ENCODE measurements around the gene LEMD1. TPM values are rescaled to one million over a fixed set of nuclear protein-coding genes. Genes with fewer than 3 reads are reported as not detected.
"Not testable (repeated sequence)": the region's sequence is repeated elsewhere in the genome, so short reads cannot be mapped to it uniquely, and the experiment has no call there.

Gene LEMD1
- total RNA-seq, 4 donors from 2014 or later, result not detected

DNA sequence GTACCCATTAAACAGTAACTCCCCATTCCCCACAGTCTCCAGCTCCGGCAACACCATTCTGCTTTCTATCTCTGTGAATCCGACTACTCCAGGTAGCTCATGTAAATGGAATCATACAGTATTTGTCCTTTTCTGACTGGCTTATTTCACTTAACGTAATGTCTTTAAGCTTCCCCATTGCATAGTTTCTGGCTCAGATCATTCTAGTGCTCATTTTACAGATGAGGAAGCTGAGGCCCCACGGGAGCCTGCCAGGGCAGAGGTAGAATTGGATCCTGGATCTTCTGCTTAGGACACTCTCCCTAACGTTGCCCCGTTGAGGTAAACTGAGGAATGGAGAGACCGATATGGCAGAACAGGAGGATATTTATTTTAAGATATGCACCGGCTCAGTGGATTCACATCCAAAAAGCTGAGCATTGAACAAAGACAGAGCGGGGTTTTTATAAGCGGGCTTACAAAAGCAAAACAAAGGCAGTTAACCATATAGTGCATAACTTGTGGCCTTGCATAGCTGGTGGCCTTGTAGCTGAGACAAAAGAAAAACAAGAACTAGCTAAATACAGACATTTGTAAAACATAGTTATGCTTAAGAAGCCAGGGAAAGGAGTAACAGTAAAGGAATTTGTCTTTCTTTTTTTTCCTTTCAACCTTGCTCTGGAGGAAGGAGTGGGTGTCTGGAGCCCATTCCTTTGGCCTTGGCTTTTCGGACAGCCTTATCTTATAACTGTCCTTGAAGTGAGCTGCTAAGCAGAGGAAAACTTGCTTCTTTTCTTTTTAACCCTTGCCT, 49.8 kb downstream of the LEMD1 start:
- Histone ChIP-seq H3K9me3 (no peaks in the 10 kb centered on the region), H3K4me1 (peaks cover 0 to 11% (median 0%) of the 10 kb centered on the region in 4 donors), H3K4me3 (no peak overlapping the region), H3K27me3 (peaks cover 0 to 20% of the 10 kb centered on the region in 2 donors), H3K36me3 (no peaks in the 10 kb centered on the region), H3K27ac (no peak overlapping the region)
- 52 to 55% methylated on average over 11 of the region's 11 CpGs for WGBS, 2 donors
- no peak for DNase-seq (ENCODE audit: low spot score in 2 of 2)
- TF ChIP-seq EP300 (IDR thresholded peaks at IDR 0.05) (no peak), POLR2A (IDR thresholded peaks at IDR 0.05) (no peak)
- TF ChIP-seq, protein P1, sequence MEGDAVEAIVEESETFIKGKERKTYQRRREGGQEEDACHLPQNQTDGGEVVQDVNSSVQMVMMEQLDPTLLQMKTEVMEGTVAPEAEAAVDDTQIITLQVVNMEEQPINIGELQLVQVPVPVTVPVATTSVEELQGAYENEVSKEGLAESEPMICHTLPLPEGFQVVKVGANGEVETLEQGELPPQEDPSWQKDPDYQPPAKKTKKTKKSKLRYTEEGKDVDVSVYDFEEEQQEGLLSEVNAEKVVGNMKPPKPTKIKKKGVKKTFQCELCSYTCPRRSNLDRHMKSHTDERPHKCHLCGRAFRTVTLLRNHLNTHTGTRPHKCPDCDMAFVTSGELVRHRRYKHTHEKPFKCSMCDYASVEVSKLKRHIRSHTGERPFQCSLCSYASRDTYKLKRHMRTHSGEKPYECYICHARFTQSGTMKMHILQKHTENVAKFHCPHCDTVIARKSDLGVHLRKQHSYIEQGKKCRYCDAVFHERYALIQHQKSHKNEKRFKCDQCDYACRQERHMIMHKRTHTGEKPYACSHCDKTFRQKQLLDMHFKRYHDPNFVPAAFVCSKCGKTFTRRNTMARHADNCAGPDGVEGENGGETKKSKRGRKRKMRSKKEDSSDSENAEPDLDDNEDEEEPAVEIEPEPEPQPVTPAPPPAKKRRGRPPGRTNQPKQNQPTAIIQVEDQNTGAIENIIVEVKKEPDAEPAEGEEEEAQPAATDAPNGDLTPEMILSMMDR (IDR thresholded peaks at IDR 0.05), result no peak

DNA sequence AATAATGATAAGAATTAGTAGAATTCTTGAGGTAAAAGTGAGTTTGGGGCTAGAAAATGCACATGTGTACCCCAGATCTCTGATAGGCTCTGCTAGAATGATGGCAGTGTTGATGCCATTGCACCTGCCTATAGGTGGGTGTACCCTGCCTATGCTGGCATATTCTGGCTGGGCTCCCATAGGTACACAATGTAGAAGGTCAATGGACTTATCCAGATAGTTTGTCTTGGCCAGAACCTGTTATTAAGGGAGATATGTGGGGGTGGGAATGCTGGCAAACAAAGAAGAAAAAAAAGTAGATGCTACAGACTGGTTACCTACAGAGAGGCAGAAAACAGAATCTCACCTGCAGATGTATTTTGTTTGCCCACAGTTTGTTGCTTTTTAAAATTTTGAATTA, 51.1 kb downstream of the LEMD1 start:
- Histone ChIP-seq H3K9me3 (no peaks in the 10 kb centered on the region), H3K36me3 (no peaks in the 10 kb centered on the region), H3K4me1 (peaks cover 0 to 7% (median 0%) of the 10 kb centered on the region in 4 donors), H3K27ac (no peak overlapping the region), H3K4me3 (no peak overlapping the region), H3K27me3 (peaks cover 0 to 20% of the 10 kb centered on the region in 2 donors)
- DNase-seq (ENCODE audit: low spot score in 2 of 2), result no peak
- TF ChIP-seq POLR2A (IDR thresholded peaks at IDR 0.05) (no peak), EP300 (IDR thresholded peaks at IDR 0.05) (no peak)
- TF ChIP-seq, protein P1 (IDR thresholded peaks at IDR 0.05), result no peak

DNA sequence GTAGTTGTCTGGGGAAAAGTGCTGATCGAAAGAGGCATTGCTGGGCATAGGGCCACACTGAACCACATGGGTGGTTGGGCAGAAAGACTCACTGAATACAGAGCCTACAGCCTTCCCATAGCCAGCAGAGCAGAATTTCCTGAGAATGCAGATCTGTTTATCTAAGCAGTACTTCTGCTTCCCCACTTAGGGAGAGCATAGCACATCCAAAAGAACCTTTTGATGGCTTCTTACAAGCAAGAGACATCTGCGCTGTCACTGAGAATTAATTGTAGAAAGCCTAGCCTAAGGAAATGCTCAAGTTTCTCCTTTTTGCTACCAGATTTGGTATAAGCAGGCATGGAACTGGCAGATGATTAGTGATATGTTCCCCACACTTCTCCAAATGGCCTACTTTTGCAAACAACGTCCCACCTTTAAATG, 52.1 kb downstream of the LEMD1 start:
- Histone ChIP-seq H3K4me3 (no peak overlapping the region), H3K4me1 (peaks cover 0 to 7% (median 0%) of the 10 kb centered on the region in 4 donors), H3K9me3 (no peaks in the 10 kb centered on the region), H3K36me3 (no peaks in the 10 kb centered on the region), H3K27ac (no peak overlapping the region), H3K27me3 (peaks cover 0 to 20% of the 10 kb centered on the region in 2 donors)
- TF ChIP-seq, protein P1 (IDR thresholded peaks at IDR 0.05), result no peak
- TF ChIP-seq EP300 (IDR thresholded peaks at IDR 0.05) (no peak), POLR2A (IDR thresholded peaks at IDR 0.05) (no peak)
- WGBS, 2 donors, result 63 to 77% methylated on average over 3 of the region's 3 CpGs
- DNase-seq (ENCODE audit: low spot score in 2 of 2), result no peak

DNA sequence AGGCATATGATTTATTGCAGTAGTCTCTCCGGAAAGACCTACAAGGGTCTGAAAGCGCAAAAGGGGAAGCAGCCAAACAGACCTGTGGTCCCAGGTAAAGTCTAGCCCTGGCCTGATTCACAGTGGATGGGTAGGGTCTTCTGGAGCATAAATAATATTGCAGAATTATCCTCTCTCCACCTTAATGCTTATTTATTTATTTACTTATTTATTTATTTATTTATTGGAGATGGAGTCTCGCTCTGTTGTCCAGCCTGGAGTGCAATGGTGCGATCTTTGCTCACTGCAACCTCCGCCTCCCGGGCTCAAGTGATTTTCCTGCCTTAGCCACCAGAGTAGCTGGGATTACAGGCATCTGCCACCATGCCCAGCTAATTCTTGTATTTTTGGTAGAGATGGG, 53.4 kb downstream of the LEMD1 start:
- TF ChIP-seq, protein P1 (IDR thresholded peaks at IDR 0.05), result no peak
- no peak for TF ChIP-seq POLR2A (IDR thresholded peaks at IDR 0.05)
- TF ChIP-seq EP300 (IDR thresholded peaks at IDR 0.05), result no peak
- H3K9me3 ChIP-seq, result no peaks in the 10 kb centered on the region
- 94 to 97% methylated on average over 6 of the region's 6 CpGs for WGBS, 2 donors
- no peak overlapping the region for H3K27ac ChIP-seq
- no peak for DNase-seq (ENCODE audit: low spot score in 2 of 2)
- no peaks in the 10 kb centered on the region for H3K36me3 ChIP-seq
- H3K4me3 ChIP-seq, result no peak overlapping the region
- no peaks in the 10 kb centered on the region for H3K4me1 ChIP-seq
- peaks cover 0 to 15% of the 10 kb centered on the region in 2 donors for H3K27me3 ChIP-seq

DNA sequence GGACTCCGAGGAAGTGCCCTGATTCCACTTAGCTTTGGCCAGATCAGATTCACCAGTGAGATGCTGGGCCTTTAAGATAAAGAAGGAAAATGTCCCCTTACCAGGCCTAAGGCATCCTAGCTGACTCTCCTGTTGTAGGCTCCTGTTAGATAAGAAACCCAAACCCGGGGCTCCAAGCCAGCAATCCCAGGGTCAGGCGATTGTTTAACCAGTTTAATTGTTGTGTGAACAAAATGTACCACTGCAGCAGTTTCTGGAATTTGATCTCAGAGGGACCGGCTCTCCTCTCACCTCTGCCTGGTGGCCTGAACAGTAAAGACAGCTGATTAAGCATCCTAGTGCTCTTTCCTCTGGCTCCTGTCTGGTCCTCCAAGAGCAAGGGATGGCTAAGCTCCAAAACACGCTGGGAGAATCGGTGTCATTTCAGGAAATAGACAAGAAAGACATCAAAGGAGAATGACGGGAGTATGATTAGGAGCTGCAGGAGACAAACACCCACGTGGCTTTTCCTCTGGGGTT, 55.9 kb downstream of the LEMD1 start:
- H3K27me3 ChIP-seq, result no peaks in the 10 kb centered on the region
- no peak overlapping the region for H3K4me3 ChIP-seq
- no peak for DNase-seq (ENCODE audit: low spot score in 2 of 2)
- peaks cover 0 to 3% (median 0%) of the 10 kb centered on the region in 4 donors for H3K4me1 ChIP-seq
- TF ChIP-seq, protein P1 (IDR thresholded peaks at IDR 0.05), result no peak
- TF ChIP-seq EP300 (IDR thresholded peaks at IDR 0.05), result no peak
- TF ChIP-seq POLR2A (IDR thresholded peaks at IDR 0.05), result no peak
- H3K36me3 ChIP-seq, result no peaks in the 10 kb centered on the region
- H3K9me3 ChIP-seq, result no peaks in the 10 kb centered on the region
- 29 to 44% methylated on average over 8 of the region's 8 CpGs for WGBS, 2 donors
- H3K27ac ChIP-seq, result no peak overlapping the region

DNA sequence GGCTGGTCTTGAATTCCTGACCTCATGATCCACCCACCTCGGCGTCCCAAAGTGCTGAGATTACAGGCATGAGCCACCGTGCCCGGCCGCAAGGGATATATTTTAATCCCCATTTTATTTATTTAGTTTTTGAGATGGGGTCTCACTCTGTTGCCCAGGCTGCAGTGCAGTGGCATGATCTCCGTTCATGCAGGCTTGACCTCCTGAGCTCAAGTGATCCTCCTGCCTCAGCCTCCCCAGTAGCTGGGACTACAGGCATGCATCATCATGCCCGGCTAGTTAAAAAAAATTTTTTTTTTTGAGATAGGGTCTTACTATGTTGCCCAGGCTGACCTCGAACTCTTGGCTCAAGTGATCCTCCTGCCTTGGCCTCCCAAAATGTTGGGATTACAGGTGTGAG, 56.8 kb downstream of the LEMD1 start:
- not testable (repeated sequence) for H3K27me3 ChIP-seq; DNase-seq (ENCODE audit: low spot score in 2 of 2); H3K36me3 ChIP-seq; H3K27ac ChIP-seq; H3K4me3 ChIP-seq; H3K4me1 ChIP-seq; H3K9me3 ChIP-seq
- 86 to 96% methylated on average over 8 of the region's 8 CpGs for WGBS, 2 donors
